Thyroid gland (tissue), 4 donors: Measurements from ENCODE around the gene FMN2.

Source experiments
- CTCF ChIP-seq, 6 experiments: fragments of 200-600 bp in 3 of 6; fragments of 450-650 bp in 3 of 6; sonication (generic) in 3 of 6; IDR thresholded peaks; one replicate each; pipeline ENCODE4 v1.5.1; 2016 to 2019; ENCODE audit warnings: antibody characterized with exemption in 6 of 6, mild to moderate bottlenecking in 2 of 6, inconsistent platforms in 1 of 6, moderate library complexity in 1 of 6
- POLR2A ChIP-seq, 2 donors: fragments of 450-650 bp; IDR thresholded peaks; one replicate each; pipeline ENCODE4 v1.6.1; 2017; ENCODE audit warnings: antibody characterized with exemption in 2 of 2, mild to moderate bottlenecking in 2 of 2, moderate library complexity in 1 of 2

- TF ChIP-seq POLR2A (IDR thresholded peaks at IDR 0.05) (no peak), CTCF (IDR thresholded peaks at IDR 0.05) (no peak)
Observed at GRCh38 chr1:240278082-240278481, 186.4 kb downstream of the FMN2 start.
